ENCODE data around the gene TCAP.

- TF ChIP-seq, protein P1, sequence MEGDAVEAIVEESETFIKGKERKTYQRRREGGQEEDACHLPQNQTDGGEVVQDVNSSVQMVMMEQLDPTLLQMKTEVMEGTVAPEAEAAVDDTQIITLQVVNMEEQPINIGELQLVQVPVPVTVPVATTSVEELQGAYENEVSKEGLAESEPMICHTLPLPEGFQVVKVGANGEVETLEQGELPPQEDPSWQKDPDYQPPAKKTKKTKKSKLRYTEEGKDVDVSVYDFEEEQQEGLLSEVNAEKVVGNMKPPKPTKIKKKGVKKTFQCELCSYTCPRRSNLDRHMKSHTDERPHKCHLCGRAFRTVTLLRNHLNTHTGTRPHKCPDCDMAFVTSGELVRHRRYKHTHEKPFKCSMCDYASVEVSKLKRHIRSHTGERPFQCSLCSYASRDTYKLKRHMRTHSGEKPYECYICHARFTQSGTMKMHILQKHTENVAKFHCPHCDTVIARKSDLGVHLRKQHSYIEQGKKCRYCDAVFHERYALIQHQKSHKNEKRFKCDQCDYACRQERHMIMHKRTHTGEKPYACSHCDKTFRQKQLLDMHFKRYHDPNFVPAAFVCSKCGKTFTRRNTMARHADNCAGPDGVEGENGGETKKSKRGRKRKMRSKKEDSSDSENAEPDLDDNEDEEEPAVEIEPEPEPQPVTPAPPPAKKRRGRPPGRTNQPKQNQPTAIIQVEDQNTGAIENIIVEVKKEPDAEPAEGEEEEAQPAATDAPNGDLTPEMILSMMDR (IDR thresholded peaks at IDR 0.05), result no peak
- TF ChIP-seq POLR2AphosphoS5 (IDR thresholded peaks at IDR 0.05; ENCODE audit: insufficient read depth in 1 of 2, low read depth in 1 of 2) (no peak), POLR2A (IDR thresholded peaks at IDR 0.05) (no peak)
Observed at GRCh38 chr17:39703913-39704312, 38.8 kb downstream of the TCAP start.

All from vagina (tissue), 2 donors.